WTC11 (cell line): ENCODE results near the gene PLXNA1.

Source experiments
- FOXJ3 ChIP-seq: sonication (generic); formaldehyde crosslinking; IDR thresholded peaks from 2 replicates; pipeline ENCODE4 v1.9.0; 2021; ENCODE audit warnings: missing genetic modification reagents, mild to moderate bottlenecking, borderline replicate concordance
- FOXK1 ChIP-seq: sonication (generic); formaldehyde crosslinking; IDR thresholded peaks from 2 replicates; pipeline ENCODE4 v1.8.0; 2022; ENCODE audit warnings: mild to moderate bottlenecking, moderate library complexity, missing genetic modification reagents
- NR2C2 ChIP-seq: sonication (generic); formaldehyde crosslinking; IDR thresholded peaks from 2 replicates; pipeline ENCODE4 v1.8.0; 2022; ENCODE audit warnings: mild to moderate bottlenecking, missing genetic modification reagents
- NR3C1 ChIP-seq: sonication (generic); formaldehyde crosslinking; conservative IDR thresholded peaks from 2 replicates; pipeline ENCODE4 v1.8.1; 2023; ENCODE audit warnings: low read depth, mild to moderate bottlenecking, missing genetic modification reagents
- ZNF121 ChIP-seq: sonication (generic); formaldehyde crosslinking; IDR thresholded peaks from 2 replicates; pipeline ENCODE4 v1.8.0; 2023; ENCODE audit warnings: missing genetic modification reagents
- ZNF263 ChIP-seq: sonication (generic); formaldehyde crosslinking; IDR thresholded peaks from 2 replicates; pipeline ENCODE4 v1.8.1; 2022; ENCODE audit warnings: low read depth, mild to moderate bottlenecking, moderate library complexity, missing genetic modification reagents
- TF ChIP-seq, protein P1 (sequence below): fragments of 200-600 bp; IDR thresholded peaks from 2 replicates; pipeline ENCODE4 v1.8.0; 2022; ENCODE audit warnings: antibody characterized with exemption
- TF ChIP-seq, protein P2 (sequence below): sonication (generic); formaldehyde crosslinking; IDR thresholded peaks from 2 replicates; pipeline ENCODE4 v1.8.0; 2022; ENCODE audit warnings: mild to moderate bottlenecking, missing genetic modification reagents
- TF ChIP-seq, protein P3 (sequence below): sonication (generic); formaldehyde crosslinking; IDR thresholded peaks from 2 replicates; pipeline ENCODE4 v1.8.0; 2022; ENCODE audit warnings: mild to moderate bottlenecking, missing genetic modification reagents

DNA sequence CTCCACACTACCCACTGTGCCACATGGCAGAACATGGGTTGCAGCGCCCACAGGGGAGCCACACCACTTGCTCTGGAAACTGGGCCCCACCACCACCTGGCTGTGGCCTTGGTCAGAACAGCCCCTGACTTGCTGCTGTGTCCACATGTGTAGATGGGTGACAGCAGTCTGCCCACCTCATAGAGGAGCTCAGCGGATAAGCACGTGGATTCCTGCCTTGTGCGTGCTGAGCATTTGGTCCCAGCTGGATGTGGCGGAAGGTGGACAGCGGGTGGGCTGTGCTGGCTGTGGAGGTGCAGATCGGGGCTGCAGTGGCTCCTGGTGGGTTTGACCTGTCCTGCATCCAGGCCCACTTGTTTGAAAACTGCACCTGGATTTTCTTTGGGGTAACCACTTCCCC lies 6.0 kb upstream of the PLXNA1 start:
- TF ChIP-seq, protein P1, sequence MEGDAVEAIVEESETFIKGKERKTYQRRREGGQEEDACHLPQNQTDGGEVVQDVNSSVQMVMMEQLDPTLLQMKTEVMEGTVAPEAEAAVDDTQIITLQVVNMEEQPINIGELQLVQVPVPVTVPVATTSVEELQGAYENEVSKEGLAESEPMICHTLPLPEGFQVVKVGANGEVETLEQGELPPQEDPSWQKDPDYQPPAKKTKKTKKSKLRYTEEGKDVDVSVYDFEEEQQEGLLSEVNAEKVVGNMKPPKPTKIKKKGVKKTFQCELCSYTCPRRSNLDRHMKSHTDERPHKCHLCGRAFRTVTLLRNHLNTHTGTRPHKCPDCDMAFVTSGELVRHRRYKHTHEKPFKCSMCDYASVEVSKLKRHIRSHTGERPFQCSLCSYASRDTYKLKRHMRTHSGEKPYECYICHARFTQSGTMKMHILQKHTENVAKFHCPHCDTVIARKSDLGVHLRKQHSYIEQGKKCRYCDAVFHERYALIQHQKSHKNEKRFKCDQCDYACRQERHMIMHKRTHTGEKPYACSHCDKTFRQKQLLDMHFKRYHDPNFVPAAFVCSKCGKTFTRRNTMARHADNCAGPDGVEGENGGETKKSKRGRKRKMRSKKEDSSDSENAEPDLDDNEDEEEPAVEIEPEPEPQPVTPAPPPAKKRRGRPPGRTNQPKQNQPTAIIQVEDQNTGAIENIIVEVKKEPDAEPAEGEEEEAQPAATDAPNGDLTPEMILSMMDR, result no peak
- TF ChIP-seq, protein P2, sequence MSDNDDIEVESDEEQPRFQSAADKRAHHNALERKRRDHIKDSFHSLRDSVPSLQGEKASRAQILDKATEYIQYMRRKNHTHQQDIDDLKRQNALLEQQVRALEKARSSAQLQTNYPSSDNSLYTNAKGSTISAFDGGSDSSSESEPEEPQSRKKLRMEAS (CRISPR knock-in tag), result no peak
- TF ChIP-seq ZNF121 (CRISPR knock-in tag) (no peak), FOXJ3 (CRISPR knock-in tag) (no peak), FOXK1 (no peak), ZNF263 (CRISPR knock-in tag) (no peak), NR2C2 (CRISPR knock-in tag) (no peak), NR3C1 (CRISPR knock-in tag) (no peak)
- TF ChIP-seq, protein P3, sequence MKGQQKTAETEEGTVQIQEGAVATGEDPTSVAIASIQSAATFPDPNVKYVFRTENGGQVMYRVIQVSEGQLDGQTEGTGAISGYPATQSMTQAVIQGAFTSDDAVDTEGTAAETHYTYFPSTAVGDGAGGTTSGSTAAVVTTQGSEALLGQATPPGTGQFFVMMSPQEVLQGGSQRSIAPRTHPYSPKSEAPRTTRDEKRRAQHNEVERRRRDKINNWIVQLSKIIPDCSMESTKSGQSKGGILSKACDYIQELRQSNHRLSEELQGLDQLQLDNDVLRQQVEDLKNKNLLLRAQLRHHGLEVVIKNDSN (CRISPR knock-in tag), result no peak
